OCI-M1 (cell line): ENCODE results near the gene LSM14A.
"Not testable (repeated sequence)": the region's sequence is repeated elsewhere in the genome, so short reads cannot be mapped to it uniquely, and the experiment has no call there.

Source experiments
- DNase-seq: peaks from one replicate; lab custom pipeline; 2025; lab: John Stamatoyannopoulos, UW

LSM14A gene

DNA sequence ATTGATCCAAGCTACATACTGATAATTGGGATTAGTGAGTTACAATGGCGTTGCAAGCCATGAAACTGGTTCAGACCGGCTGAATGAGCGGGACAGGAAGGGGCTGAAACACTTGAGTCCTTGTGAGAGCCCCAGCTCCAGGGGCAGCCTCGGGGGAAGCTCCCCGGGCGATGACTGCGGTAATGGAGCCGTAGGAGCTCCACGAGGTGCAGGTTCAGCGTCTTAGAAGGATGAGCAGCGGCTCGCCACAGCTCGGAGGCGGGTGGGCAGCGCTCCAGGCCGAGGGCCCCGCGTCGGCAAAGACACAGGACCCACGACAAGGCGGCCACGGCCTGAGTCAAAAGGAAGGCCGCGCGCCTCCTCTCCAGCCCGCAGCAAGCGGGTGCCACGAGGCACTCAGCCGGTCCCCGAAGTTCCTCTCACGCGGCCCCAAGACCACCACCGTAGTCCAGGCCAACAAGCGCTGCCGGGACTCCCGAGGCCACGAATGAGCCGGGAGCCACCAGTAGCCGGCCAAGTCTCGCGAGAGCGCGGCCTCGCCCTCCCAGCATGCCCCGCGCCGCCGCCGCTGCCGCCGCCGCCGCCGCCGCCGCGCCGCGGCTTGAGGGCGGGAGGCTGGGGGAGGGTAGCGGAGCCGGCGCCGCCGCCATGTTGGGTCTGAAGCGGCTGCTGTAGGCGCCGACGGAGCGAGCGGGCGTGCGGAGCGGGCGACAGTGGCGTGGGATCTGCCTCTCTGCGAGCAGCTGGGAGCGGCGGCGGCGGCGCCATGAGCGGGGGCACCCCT is at the start of gene LSM14A:
TSS of gene LSM14A (plus strand) at position 628 of the 784 bp plus-strand sequence. CDS start at position 767, 139 bp downstream.
- DNase-seq = peak; percentile 93

DNA sequence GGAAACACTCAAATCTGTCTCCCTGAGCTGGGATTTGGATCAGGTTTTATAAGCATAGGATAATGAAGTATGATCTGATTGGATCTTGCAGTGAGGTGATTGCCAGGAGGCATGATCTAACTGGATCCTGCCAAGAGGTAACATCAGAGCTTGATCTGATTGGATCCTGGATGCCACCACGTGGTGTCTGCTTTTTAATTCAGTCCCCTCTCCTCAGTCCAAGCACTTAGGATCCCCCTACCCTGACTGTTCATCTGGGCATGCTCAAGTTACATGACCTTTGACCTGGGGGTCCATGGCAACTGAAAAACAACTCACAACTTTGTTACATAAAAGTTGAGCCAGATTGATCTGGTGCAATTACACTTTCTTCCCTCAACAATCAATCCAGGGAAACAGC is 47.5 kb upstream of the LSM14A start:
- no peak for DNase-seq

DNA sequence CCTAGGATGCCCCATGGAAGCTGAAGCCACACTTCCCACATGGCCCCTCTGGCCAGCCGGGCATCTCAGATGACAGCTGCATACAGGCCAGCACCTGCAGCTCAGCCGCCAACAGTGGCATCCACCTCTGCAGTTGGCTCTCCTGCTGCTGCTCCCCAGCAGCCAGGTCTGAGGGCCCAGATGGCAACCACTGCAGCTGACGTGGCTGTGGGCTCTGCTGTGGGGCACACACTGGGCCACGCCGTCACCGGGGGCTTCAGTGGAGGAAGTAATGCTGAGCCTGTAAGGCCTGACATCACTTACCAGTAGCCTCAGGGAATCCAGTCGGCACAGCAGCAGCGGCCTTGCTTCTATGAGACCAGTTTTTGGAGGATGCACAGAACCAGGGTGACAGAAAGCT is 45.3 kb upstream of the LSM14A start:
- DNase-seq = no peak

DNA sequence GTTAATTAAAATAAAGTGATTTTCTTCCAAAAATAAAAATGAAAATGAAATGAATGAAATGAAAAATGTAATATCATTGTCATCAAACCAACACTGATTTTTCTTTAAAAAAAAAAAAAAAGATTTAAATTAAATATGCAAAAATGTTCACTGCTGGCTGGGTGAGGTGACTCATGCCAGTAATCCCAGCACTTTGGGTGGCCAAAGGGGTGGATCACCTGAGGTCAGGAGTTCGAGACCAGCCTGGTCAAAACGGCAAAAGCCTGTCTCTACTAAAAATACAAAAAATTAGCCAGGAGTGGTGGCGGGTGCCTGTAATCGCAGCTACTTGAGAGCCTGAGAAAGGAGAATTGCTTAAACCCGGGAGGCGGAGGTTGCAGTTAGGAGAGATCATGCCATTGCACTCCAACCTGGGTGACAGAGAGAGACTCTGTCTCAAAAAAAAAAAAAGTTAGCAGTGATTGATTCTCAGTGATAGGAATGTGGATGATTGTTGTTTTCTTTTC is 44.6 kb upstream of the LSM14A start:
- no peak for DNase-seq

DNA sequence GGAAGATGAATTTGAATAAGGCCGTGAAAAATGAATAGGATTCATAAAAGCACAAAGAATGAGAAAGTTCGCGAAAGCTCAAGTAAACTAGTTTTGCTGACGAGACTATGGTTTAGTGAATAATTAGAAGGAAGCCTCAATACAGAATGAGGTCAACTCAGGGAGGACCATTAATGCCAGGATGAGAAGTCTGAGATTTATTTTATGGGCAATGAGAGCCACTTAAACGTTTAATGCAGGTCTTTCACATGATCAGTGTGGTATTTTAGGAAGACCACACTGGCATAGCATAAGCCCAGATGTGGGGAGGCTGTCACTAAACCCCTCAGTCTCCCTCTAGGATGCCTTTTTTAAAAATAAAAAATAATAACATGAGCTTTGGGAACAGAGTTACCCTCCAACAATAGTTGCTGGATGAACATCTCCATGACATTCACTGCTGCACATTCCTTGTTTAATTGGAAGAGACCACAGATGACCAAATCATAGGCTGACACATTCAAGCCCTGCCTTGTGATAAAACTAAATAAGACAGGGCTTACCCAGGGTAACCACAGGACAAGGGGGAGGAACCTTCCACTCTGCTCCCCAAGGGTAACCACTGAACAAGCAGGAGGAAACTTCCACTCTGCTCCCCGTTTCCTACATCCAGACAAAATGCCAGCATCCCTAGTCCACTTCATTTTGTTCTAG is 43.6 kb upstream of the LSM14A start:
- DNase-seq = no peak

DNA sequence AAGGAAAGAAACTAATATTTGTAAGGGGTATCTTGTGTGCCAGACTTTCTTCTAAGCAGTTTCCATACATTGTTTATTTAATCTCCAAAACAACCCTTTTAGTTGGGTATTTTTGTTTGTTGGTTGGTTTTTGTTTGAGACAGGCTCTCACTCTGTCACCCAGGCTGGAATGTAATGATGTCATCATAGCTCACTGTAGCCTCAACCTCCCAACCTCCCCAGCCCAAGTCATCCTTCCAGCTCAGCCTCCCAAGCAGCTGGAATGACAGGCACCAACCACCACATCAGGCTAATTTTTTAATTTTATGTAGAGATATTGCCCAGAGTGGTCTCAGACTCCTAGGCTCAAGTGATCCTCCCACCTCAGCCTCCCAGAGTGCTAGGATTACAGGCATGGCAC is 41.2 kb upstream of the LSM14A start:
- DNase-seq = no peak

DNA sequence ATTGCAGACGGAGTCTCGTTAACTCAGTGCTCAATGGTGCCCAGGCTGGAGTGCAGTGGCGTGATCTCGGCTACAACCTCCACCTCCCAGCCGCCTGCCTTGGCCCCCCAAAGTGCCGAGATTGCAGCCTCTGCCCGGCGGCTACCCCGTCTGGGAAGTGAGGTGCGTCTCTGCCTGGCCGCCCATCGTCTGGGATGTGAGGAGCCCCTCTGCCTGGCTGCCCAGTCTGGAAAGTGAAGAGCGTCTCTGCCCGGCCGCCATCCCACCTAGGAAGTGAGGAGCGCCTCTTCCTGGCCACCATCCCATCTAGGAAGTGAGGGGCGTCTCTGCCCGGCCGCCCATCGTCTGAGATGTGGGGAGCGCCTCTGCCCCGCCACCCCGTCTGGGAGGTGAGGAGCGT is 40.2 kb upstream of the LSM14A start:
- not testable (repeated sequence) for DNase-seq

DNA sequence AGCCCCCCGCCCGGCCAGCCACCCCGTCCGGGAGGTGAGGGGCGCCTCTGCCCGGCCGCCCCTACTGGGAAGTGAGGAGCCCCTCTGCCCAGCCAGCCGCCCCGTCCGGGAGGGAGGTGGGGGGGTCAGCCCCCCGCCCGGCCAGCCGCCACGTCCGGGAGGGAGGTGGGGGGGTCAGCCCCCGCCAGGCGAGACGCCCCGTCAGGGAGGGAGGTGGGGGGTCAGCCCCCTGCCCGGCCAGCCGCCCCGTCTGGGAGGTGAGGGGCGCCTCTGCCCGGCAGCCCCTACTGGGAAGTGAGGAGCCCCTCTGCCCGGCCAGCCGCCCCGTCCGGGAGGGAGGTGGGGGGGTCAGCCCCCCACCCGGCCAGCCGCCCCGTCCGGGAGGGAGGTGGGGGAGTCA is 39.6 kb upstream of the LSM14A start:
- DNase-seq = not testable (repeated sequence)

DNA sequence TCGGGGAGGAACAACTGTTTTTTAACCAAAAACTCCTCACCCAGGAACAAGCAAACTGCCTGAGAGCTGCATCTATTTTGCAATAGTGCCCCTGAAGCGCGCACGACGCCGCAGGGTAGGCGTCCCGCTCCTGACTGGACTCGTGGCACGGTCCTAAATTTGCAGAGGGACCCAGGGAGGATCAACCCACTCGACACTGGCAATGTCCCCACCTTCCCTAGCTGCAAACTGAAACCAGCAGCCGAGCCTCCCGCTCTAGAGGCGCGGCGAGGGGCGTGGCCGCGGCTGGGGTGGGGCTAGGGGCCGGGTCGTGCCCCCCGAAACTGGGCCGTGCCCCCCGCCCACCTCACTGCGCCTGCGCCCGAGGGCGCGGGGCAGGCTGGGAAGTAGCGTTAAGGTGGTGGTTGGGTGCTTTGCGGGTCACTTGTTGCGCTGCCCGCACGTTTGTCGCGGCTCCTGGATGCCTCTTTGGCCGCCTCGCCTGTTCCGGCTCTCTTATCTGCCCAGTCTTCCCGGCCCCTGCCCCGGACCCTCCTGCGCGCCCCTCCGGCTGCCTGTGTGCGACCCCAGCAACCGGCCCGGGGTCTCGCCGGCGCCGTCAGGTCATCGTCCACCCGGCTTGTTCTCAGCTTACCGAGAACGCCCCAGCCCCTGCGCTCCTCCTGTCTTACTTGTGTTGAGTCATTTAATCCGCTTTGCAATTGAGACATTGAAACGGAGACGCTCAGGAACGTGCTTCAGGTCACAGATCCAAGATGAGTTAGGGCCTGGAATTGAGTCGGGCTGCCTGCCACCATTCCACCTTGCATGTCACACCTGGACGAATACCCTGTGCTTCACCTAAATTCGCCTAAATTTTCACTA is 37.9 kb upstream of the LSM14A start:
- peak; percentile 95 for DNase-seq

DNA sequence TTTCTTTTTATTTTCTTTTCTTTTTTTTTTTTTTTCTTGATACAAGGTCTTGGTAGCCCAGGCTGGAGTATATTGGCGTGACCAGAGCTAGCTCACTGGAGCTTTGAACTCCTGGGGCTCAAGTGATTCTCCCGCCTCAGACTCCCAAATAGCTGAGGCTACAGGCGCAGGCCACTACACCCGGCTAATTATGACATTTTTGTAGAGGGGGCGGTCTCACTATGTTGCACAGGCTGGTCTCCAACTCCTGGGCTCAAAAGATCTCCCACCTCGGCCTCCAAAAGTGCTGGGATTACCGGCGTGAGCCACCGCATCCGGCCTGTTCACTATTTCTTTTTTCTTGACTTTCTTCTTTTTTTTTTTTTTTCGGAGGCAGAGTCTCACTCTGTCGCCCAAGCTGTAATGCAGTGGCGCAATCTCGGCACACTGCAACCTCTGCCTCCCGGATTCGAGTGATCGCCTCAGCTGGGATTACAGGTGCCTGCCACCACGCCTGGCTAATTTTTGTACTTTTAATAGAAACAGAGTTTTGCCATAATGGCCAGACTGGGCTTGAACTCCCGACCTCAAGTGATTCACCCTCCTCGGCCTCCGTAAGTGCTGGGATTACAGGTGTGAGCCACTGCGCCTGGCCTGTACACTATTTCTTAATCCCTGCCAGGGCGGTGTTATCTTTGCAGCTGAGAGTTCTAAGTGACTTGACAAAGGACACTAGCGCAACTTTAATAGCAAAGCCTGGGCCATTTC is 37.1 kb upstream of the LSM14A start:
- peak; percentile 50 for DNase-seq

DNA sequence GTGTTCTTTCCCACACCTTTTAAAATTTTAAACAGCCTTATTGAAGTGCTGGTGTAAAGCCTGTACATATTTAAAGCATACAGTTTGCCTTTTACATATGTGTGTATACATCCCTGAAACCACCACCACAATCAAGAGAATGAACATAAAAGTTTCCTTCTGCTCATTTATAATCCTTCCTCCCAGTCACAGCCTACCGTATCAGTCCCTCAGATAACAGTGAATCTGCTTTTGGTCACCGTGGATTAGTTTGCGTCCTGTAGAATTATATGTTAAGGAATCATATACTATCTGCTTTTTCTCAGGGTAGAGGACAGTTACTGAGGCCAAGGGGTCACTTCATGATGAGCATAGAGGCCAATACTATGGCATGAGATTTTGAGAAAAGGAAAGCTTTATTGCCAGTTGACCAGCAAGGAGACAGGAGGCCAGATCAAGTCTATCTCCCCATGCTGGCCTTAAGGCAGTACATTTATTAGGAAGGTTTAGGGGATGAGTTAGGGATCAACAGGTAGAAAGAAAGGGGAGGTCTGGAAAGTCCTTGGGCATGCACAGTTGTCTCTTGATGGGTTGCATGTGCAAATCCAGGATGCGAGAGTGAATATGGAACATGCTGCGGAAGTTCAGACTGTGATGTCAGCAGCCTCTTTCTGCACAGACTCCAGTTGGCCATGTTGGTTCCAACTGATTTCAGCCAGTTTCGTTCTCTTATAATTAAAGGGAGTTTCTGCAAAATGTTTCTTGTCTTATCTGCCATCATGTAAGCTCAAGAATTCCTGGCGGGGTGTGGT is 36.3 kb upstream of the LSM14A start:
- no peak for DNase-seq

DNA sequence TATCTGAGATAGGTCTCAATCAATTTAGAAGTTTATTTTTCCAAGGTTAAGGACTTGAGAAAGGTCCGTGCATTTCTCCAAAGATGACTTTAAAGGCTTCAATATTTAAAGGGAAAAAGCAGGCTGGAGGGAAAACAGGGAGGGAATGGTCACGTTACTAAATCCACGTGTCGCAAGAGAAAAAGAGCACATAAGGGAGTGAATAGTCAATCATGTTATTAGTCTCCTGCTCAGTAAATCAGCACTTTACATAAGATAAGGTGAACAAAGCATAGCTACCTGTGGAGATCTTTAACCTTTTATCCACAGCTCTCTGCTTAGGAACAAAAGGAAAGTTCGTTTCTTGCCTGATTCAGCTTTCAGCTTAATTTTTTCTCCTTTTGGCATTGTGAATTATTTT is 31.3 kb upstream of the LSM14A start:
- DNase-seq = no peak

DNA sequence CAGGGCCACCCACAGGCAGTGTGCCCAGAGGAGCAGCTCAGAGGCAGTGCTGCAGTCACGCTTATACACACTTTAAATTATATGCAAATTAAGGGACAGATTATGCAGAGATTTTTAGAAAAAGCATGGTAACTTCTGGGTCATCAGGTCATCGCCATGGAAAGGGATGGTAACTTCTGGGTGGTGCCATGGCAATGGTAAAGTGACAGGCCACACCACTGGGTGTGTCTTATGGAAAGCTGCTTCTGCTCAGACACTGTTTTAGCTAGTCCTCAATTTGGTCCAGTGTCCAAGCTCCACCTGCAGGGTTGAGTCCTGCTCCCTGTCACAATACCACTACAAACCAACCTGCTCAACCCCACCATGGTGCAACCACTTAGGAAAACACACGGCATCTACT is 29.9 kb upstream of the LSM14A start:
- DNase-seq = no peak

DNA sequence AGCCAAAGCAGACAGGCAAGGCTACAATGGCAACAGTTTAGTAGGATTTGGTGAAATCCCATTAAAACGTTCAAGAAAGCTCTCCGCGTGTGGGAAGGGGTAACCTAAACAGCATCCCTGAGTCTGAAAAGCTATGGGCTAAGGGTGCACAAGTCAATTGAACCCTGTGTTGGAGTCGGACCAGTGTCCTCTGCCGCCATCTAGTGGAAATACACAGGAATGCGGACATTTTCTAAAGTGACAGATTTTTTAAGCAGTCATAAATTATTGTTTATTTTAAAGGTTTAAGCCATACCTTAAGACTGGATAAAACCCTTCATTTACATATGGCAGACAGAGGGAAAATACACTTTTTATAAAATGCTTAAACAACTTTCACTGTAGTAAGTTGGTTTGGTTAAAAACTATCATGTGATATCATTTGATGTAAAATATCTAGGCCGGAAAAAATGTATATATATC is 26.5 kb upstream of the LSM14A start:
- peak; percentile 84 for DNase-seq

DNA sequence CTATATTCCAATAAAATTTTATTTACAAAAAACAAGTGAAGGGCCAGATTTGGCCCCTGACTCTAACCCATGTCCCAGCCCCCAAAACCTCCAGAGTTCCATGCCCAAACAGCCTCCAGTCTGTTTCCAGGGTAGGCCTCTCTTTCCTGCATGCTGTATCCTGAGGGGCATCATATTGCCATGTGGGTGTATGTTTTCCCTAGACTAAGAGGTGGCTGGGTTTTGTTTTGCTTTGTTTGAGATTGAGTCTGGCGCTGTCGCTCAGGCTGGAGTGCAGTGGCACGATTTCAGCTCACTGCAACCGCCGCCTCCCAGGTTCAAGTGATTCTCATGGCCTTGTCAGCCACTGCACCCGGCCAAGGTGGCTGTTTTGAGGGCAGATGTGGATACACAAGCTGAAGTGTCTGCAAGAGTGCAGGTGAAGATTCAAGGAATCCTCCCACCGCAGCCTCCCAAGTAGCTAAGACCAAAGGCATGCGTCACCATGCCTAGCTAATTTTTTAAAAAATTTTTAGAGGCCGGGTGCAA is 23.6 kb upstream of the LSM14A start:
- no peak for DNase-seq

DNA sequence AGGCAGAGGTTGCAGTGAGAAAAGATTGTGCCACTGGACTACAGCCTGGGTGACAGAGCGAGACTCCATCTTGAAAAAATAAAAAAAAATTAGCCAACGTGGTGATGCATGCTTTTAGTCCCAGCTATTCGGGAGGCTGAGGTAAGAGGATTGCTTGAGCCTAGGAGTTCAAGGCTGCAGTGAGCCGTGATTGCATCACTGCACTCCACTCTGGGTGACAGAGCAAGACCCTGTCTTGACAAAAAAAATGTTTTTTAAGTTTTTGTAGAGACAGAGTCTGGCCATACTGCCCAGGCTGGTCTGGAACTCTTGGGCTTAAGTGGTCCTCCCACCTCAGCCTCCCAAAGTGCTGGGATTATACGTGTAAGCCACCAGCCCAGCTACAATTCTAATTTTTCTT is 22.4 kb upstream of the LSM14A start:
- no peak for DNase-seq

DNA sequence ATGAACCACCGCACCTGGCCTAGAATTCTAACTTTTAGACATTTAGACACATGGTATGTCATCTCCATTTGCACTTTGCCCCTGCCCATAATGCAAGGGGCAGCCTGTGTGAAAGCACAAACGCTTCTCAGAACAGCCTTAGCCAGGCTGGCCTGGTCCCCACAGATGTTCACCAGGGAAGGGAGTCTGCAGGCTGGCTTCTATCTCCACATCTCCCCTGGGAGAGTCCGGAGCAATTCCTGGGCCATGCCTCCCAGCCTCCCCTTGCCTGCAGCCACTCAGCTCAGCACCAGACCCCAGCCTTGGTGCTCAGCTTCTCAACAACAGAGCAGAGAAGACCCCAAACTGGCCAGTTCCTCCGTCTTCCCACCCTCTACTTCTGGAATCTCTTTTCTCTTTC is 21.7 kb upstream of the LSM14A start:
- no peak for DNase-seq

DNA sequence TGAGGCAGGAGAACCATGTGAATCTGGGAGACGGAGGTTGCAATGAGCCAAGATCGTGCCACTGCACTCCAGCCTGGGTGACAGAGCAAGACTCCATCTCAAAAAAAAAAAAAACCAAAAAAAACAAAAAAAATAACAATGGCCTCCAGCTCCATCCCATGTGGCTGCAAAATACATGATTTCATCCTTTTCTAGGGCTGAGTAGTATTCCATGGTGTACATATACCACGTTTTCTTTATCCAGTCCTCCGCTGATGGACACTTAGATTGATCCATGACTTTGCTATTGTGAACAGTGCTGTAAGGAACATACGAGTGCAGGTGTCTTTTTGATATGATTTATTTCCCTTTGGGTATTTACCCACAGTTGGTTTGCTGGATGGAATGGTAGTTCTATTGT is 20.9 kb upstream of the LSM14A start:
- DNase-seq = no peak

DNA sequence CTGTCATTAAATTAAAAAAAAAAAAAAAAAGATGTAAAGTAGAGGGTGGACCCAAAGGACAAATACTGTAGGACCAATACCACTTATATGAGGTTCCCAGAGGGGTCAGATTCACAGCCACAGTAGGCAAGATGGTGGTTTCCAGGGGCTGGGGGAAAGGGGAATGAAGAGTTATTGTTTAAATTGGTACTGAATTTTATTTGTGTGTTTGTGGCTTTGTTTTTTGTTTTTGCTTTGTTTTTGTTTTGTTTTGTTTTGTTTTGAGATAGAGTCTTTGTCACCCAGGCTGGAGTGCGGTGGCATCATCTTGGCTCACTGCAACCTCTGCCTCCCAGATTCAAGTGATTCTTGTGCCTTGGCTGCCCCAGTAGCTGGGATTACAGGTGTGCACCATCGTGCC is 17.9 kb upstream of the LSM14A start:
- no peak for DNase-seq

DNA sequence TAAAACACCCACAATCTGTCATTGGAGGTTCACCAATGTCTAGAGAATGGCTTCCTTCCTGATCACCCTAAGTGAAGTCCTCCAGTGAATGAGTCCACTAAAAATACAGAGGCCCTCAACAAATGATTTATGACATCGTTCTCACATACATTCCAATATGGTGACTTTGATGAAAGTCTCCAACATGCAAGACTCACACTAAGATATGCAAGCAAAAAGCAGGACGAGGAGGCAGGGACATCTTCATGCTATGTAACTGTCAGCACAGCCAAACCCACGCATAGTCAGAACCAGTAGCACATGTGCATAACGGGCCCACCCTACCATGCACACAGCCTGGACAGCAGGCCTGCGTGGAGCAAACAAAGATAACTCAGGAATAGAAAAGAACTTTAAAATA is 16.6 kb upstream of the LSM14A start:
- DNase-seq = no peak

DNA sequence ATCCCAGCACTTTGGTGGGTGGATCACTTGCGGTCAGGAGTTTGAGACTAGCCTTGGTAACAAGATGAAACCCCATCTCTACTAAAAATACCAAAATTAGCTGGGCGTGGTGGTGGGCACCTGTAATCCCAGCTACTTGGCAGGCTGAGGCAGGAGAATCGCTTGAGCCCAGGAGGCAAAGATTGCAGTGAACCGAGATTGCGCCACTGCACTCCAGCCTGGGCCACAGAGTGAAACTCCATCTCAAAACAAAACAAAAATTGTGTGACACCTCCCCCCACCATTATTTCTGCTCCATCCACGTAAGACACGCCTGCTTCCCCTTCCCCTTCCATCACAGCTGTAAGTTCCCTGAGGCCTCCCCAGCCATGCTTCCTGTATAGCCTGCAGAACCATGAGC is 13.3 kb upstream of the LSM14A start:
- DNase-seq = not testable (repeated sequence)
